Stomach (tissue), 4 donors: ENCODE measurements around the gene TIE1.

Experiments used
- EP300 ChIP-seq: sonication (generic); formaldehyde crosslinking; IDR thresholded peaks from one replicate; pipeline ENCODE4 v1.6.1; 2017; ENCODE audit warnings: antibody characterized with exemption
- POLR2A ChIP-seq, 4 donors: fragments of 450-650 bp; IDR thresholded peaks; one replicate each; pipeline ENCODE4 v1.6.1; 2016; ENCODE audit warnings: antibody characterized with exemption in 4 of 4, control low read depth in 2 of 4, mild to moderate bottlenecking in 1 of 4, moderate library complexity in 1 of 4
- POLR2AphosphoS5 ChIP-seq, 3 donors: sonication (generic); formaldehyde crosslinking; IDR thresholded peaks; one replicate each; pipeline ENCODE4 v1.6.1; 2016; ENCODE audit warnings: antibody characterized with exemption in 3 of 3
- TF ChIP-seq, protein P1 (sequence below), 7 experiments: fragments of 450-650 bp in 4 of 7; fragments of 200-600 bp in 3 of 7; sonication (generic) in 3 of 7; IDR thresholded peaks; one replicate each; pipeline ENCODE4 v1.5.1; 2016 to 2019; ENCODE audit warnings: antibody characterized with exemption in 7 of 7, control low read depth in 2 of 7, mild to moderate bottlenecking in 1 of 7

GRCh38 chr1:43315963-43316737, 15.4 kb downstream of the TIE1 start:
- TF ChIP-seq POLR2AphosphoS5 (IDR thresholded peaks at IDR 0.05) (no peak), POLR2A (IDR thresholded peaks at IDR 0.05) (no peak), EP300 (no peak)
- TF ChIP-seq, protein P1, sequence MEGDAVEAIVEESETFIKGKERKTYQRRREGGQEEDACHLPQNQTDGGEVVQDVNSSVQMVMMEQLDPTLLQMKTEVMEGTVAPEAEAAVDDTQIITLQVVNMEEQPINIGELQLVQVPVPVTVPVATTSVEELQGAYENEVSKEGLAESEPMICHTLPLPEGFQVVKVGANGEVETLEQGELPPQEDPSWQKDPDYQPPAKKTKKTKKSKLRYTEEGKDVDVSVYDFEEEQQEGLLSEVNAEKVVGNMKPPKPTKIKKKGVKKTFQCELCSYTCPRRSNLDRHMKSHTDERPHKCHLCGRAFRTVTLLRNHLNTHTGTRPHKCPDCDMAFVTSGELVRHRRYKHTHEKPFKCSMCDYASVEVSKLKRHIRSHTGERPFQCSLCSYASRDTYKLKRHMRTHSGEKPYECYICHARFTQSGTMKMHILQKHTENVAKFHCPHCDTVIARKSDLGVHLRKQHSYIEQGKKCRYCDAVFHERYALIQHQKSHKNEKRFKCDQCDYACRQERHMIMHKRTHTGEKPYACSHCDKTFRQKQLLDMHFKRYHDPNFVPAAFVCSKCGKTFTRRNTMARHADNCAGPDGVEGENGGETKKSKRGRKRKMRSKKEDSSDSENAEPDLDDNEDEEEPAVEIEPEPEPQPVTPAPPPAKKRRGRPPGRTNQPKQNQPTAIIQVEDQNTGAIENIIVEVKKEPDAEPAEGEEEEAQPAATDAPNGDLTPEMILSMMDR (IDR thresholded peaks at IDR 0.05), result no peak
